A549 (cell line): ENCODE measurements around the gene HNRNPM.

Source experiments
- EP300 ChIP-seq, 2 experiments: fragments of >200 bp; sonication (Bioruptor Twin); formaldehyde crosslinking; IDR thresholded peaks; 2 replicates in 1 of 2; 3 replicates in 1 of 2; pipeline ENCODE4 v1.6.1; 2016 to 2017
- FOSL2 ChIP-seq, 2 experiments: fragments of 450-650 bp in 1 of 2; fragments of >200 bp in 1 of 2; sonication (Bioruptor Twin) in 1 of 2; formaldehyde crosslinking; IDR thresholded peaks; 2 replicates each; pipeline versions ENCODE4 v1.5.0 to v1.6.1; 2016 to 2020; ENCODE audit warnings: mild to moderate bottlenecking in 1 of 2, moderate library complexity in 1 of 2
- POLR2A ChIP-seq: IDR thresholded peaks from 2 replicates; pipeline ENCODE4 v1.6.1; 2012; ENCODE audit warnings: mild to moderate bottlenecking, low read length
- RNF2 ChIP-seq: fragments of 200-600 bp; sonication (generic); IDR thresholded peaks from 2 replicates; pipeline ENCODE4 v1.6.1; 2016; ENCODE audit warnings: low read depth, mild to moderate bottlenecking, antibody characterized with exemption, moderate library complexity, borderline replicate concordance
- ZC3H11A ChIP-seq: fragments of 450-650 bp; IDR thresholded peaks from 2 replicates; pipeline ENCODE4 v1.6.1; 2014; ENCODE audit warnings: antibody characterized with exemption, mild to moderate bottlenecking
- TF ChIP-seq, protein P1 (sequence below): fragments of >200 bp; sonication (Bioruptor Twin); formaldehyde crosslinking; IDR thresholded peaks from 3 replicates; pipeline ENCODE4 v1.5.1; 2016

- TF ChIP-seq, protein P1, sequence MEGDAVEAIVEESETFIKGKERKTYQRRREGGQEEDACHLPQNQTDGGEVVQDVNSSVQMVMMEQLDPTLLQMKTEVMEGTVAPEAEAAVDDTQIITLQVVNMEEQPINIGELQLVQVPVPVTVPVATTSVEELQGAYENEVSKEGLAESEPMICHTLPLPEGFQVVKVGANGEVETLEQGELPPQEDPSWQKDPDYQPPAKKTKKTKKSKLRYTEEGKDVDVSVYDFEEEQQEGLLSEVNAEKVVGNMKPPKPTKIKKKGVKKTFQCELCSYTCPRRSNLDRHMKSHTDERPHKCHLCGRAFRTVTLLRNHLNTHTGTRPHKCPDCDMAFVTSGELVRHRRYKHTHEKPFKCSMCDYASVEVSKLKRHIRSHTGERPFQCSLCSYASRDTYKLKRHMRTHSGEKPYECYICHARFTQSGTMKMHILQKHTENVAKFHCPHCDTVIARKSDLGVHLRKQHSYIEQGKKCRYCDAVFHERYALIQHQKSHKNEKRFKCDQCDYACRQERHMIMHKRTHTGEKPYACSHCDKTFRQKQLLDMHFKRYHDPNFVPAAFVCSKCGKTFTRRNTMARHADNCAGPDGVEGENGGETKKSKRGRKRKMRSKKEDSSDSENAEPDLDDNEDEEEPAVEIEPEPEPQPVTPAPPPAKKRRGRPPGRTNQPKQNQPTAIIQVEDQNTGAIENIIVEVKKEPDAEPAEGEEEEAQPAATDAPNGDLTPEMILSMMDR, result no peak
- TF ChIP-seq POLR2A (no peak), FOSL2 (IDR thresholded peaks at IDR 0.05) (no peak), FOSL2 (CRISPR knock-in tag; IDR thresholded peaks at IDR 0.05) (no peak), RNF2 (no peak), EP300 (IDR thresholded peaks at IDR 0.05) (no peak), ZC3H11A (no peak)
These were observed 8.8 kb downstream of the HNRNPM start for GRCh38 chr19:8453616-8454015.
